Keratinocyte (primary cell): ENCODE results near the gene MAST2. TPM values are rescaled to one million over a fixed set of nuclear protein-coding genes. Genes with fewer than 3 reads are reported as not detected.

Experiments
- DNase-seq: peaks from one replicate; pipeline ENCODE4 v3.0.0-alpha.2; 2011; ENCODE audit warnings: low read depth, missing footprints, low spot score
- FAIRE-seq: peaks from 2 replicates; lab custom pipeline; 2011; peaks lifted over from hg19 to GRCh38; lab: Jason Lieb, UNC
- H2AFZ ChIP-seq: 2 replicates; pipeline ENCODE4 v1.6.0; 2012; ENCODE audit warnings: low read length, control low read depth, inconsistent platforms; ENCODE audit not compliant: control insufficient read depth
- H3K27ac ChIP-seq: 2 replicates; pipeline ENCODE4 v1.5.1; 2011; ENCODE audit warnings: low read length; ENCODE audit not compliant: control insufficient read depth, insufficient read depth
- H3K27me3 ChIP-seq: 3 replicates; pipeline ENCODE4 v1.6.0; 2011; ENCODE audit warnings: low read length; ENCODE audit not compliant: control insufficient read depth, insufficient read depth; ENCODE audit errors: extremely low read depth
- H3K36me3 ChIP-seq, 2 experiments: 2 replicates in 1 of 2; 3 replicates in 1 of 2; pipeline ENCODE4 v1.5.1; 2011; ENCODE audit warnings: low read length in 2 of 2, mild to moderate bottlenecking in 1 of 2; ENCODE audit not compliant: control insufficient read depth in 2 of 2, insufficient read depth in 2 of 2; ENCODE audit errors: extremely low read depth in 1 of 2
- H3K4me1 ChIP-seq: 3 replicates; pipeline ENCODE4 v1.5.1; 2011; ENCODE audit warnings: low read length; ENCODE audit not compliant: control insufficient read depth, insufficient read depth; ENCODE audit errors: extremely low read depth
- H3K4me2 ChIP-seq: 3 replicates; pipeline ENCODE4 v1.6.0; 2011; ENCODE audit warnings: low read depth, low read length; ENCODE audit not compliant: control insufficient read depth, insufficient read depth; ENCODE audit errors: extremely low read depth
- H3K4me3 ChIP-seq, 3 experiments: fragments of 200-600 bp in 1 of 3; sonication (generic) in 1 of 3; 2 replicates in 2 of 3; 3 replicates in 1 of 3; pipeline ENCODE4 v1.5.1; 2011 to 2016; ENCODE audit warnings: low read length in 3 of 3, mild to moderate bottlenecking in 3 of 3, control low read depth in 2 of 3, inconsistent platforms in 1 of 3, low read depth in 1 of 3, mixed read lengths in 1 of 3, mixed run types in 1 of 3, moderate library complexity in 1 of 3; ENCODE audit not compliant: control insufficient read depth in 2 of 3, insufficient read depth in 2 of 3; ENCODE audit errors: extremely low read depth in 1 of 3
- H3K79me2 ChIP-seq: 2 replicates; pipeline ENCODE4 v1.6.0; 2012; ENCODE audit warnings: low read length; ENCODE audit not compliant: control insufficient read depth, insufficient read depth
- H3K9ac ChIP-seq: 3 replicates; pipeline ENCODE4 v1.6.0; 2011; ENCODE audit warnings: low read length; ENCODE audit not compliant: control insufficient read depth, insufficient read depth; ENCODE audit errors: extremely low read depth
- H3K9me1 ChIP-seq: 3 replicates; pipeline ENCODE4 v1.6.0; 2011; ENCODE audit warnings: low read length; ENCODE audit not compliant: control insufficient read depth, insufficient read depth; ENCODE audit errors: extremely low read depth
- H3K9me3 ChIP-seq: 2 replicates; pipeline ENCODE4 v1.5.1; 2012; ENCODE audit warnings: low read depth, low read length; ENCODE audit not compliant: control insufficient read depth
- H4K20me1 ChIP-seq: 3 replicates; pipeline ENCODE4 v1.6.0; 2011; ENCODE audit warnings: low read length; ENCODE audit not compliant: control insufficient read depth, insufficient read depth; ENCODE audit errors: extremely low read depth
- EZH2 ChIP-seq: IDR thresholded peaks from one replicate; pipeline ENCODE4 v1.6.1; 2012; ENCODE audit warnings: inconsistent platforms, mild to moderate bottlenecking, low read length, moderate library complexity
- dilution Hi-C: fragments of 300-500 bp; cut with MboI; formaldehyde crosslinking; loops from one replicate; pipeline ENCODE4 v1.7.0; 2020; ENCODE audit warnings: low sequenced_read_pairs; ENCODE audit not compliant: extremely low pct_ligation_motif_present
- polyA plus RNA-seq, 5 experiments: library from polyadenylated mRNA; depleted of rRNA in 3 of 5; stranded (reverse) in 3 of 5; stranded (forward) in 1 of 5; unstranded in 1 of 5; fragments of >200 nt; gene quantifications; 1 replicate in 1 of 5; 2 replicates in 3 of 5; 3 replicates in 1 of 5; pipeline versions ENCODE4 v1.2.1 to v1.2.3, GENCODE V29; 2011 to 2012; ENCODE audit warnings: missing spikeins in 2 of 5, low read depth in 1 of 5, low replicate concordance in 1 of 5
- TF ChIP-seq, protein P1 (sequence below), 3 experiments: IDR thresholded peaks in 1 of 3; conservative IDR thresholded peaks in 1 of 3; optimal IDR thresholded peaks in 1 of 3; 2 replicates in 2 of 3; 3 replicates in 1 of 3; pipeline versions ENCODE3 to v1.5.1; 2011; ENCODE audit warnings: low read length in 3 of 3, mild to moderate bottlenecking in 3 of 3, moderate library complexity in 2 of 3, control low read depth in 1 of 3, inconsistent platforms in 1 of 3; ENCODE audit not compliant: insufficient read depth in 2 of 3; ENCODE audit errors: extremely low read depth in 1 of 3

MAST2 gene
- polyA plus RNA-seq, 1 donor (not counting 4 experiments of a cell fraction or from before 2014, with no cell fraction given): 12.2 TPM

DNA sequence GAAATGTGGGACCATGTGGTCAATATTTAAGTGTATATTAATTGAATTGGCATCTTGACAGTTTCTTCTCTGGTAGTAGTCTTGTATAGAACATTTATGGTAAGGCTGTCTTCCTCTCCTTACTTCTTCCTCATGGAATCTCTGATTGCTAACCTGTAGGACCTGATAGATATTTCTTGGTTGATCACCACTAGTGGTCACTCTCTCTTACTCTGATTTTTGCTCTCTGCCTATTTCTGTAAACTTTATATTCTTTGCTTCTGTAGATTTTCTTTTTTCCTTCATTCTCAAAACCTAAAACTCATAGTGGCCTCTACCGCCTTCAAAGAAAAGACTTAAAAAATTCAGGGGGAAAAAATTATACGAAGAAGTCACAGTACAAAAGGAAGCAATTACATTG lies 21.2 kb downstream of the MAST2 start:
- FAIRE-seq (no peak), DNase-seq (no peak)
- Histone ChIP-seq H3K27me3 (no peaks in the 10 kb centered on the region), H3K4me3 (no peak overlapping the region), H3K9me1 (no peaks in the 10 kb centered on the region), H3K9me3 (no peaks in the 10 kb centered on the region), H4K20me1 (no peaks in the 10 kb centered on the region), H3K36me3 (peaks cover 0 to 1% of the 10 kb centered on the region in 2 experiments), H3K27ac (no peak overlapping the region), H3K4me1 (no peaks in the 10 kb centered on the region), H3K9ac (no peak overlapping the region), H3K79me2 (peaks cover 6% of the 10 kb centered on the region), H3K4me2 (no peak overlapping the region), H2AFZ (no peak overlapping the region)
- dilution Hi-C loops: no loop called here
- TF ChIP-seq, protein P1, sequence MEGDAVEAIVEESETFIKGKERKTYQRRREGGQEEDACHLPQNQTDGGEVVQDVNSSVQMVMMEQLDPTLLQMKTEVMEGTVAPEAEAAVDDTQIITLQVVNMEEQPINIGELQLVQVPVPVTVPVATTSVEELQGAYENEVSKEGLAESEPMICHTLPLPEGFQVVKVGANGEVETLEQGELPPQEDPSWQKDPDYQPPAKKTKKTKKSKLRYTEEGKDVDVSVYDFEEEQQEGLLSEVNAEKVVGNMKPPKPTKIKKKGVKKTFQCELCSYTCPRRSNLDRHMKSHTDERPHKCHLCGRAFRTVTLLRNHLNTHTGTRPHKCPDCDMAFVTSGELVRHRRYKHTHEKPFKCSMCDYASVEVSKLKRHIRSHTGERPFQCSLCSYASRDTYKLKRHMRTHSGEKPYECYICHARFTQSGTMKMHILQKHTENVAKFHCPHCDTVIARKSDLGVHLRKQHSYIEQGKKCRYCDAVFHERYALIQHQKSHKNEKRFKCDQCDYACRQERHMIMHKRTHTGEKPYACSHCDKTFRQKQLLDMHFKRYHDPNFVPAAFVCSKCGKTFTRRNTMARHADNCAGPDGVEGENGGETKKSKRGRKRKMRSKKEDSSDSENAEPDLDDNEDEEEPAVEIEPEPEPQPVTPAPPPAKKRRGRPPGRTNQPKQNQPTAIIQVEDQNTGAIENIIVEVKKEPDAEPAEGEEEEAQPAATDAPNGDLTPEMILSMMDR (optimal IDR thresholded peaks at IDR 0.05 in 1 of 3, IDR thresholded peaks at IDR 0.05 in 1 of 3, conservative IDR thresholded peaks at IDR 0.05 in 1 of 3; ENCODE audit: extremely low read depth in 1 of 3, insufficient read depth in 2 of 3, low read length in 3 of 3): no peak
- TF ChIP-seq EZH2: no peak

DNA sequence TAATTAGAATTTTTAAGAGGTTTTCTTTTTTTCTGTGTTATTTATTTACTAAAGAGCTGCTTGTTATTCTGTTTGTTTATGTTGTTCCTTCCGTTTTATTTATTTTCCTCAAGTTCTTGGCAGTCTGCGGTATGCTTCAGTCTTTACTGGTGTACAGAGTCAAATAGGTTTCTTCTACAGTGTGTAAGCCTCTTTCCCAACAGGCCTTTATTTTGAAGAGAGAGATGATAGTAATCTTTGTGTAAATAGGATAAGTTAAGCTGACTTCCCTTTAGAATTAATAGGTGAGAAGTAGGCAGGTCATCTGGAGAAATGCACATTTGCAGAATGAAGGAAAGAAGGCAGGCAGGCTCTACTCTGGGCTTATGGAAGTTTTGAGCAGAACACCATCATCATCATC lies 23.8 kb downstream of the MAST2 start:
- no peaks in the 10 kb centered on the region for H3K9me1 ChIP-seq
- FAIRE-seq (no peak), DNase-seq (no peak)
- no peak overlapping the region for H3K4me2 ChIP-seq
- no peaks in the 10 kb centered on the region for H3K27me3 ChIP-seq
- H3K9me3 ChIP-seq: no peaks in the 10 kb centered on the region
- no peaks in the 10 kb centered on the region for H4K20me1 ChIP-seq
- H3K79me2 ChIP-seq: peaks cover 3% of the 10 kb centered on the region
- dilution Hi-C loops: no loop called here
- H3K36me3 ChIP-seq: peaks cover 0 to 1% of the 10 kb centered on the region in 2 experiments
- TF ChIP-seq EZH2: no peak
- TF ChIP-seq, protein P1 (optimal IDR thresholded peaks at IDR 0.05 in 1 of 3, IDR thresholded peaks at IDR 0.05 in 1 of 3, conservative IDR thresholded peaks at IDR 0.05 in 1 of 3; ENCODE audit: extremely low read depth in 1 of 3, insufficient read depth in 2 of 3, low read length in 3 of 3): no peak
- H3K27ac ChIP-seq: no peak overlapping the region
- H3K4me3 ChIP-seq: no peak overlapping the region
- H3K4me1 ChIP-seq: no peaks in the 10 kb centered on the region
- no peak overlapping the region for H3K9ac ChIP-seq
- H2AFZ ChIP-seq: no peak overlapping the region
